GM12801 (cell line): ENCODE results near the gene FSHR.

Source experiments
- TF ChIP-seq, protein P1 (sequence below): IDR thresholded peaks from one replicate; pipeline ENCODE4 v1.5.1; 2011; ENCODE audit warnings: control low read depth; ENCODE audit not compliant: insufficient read length; ENCODE audit errors: extremely low read depth

The FSHR gene

DNA sequence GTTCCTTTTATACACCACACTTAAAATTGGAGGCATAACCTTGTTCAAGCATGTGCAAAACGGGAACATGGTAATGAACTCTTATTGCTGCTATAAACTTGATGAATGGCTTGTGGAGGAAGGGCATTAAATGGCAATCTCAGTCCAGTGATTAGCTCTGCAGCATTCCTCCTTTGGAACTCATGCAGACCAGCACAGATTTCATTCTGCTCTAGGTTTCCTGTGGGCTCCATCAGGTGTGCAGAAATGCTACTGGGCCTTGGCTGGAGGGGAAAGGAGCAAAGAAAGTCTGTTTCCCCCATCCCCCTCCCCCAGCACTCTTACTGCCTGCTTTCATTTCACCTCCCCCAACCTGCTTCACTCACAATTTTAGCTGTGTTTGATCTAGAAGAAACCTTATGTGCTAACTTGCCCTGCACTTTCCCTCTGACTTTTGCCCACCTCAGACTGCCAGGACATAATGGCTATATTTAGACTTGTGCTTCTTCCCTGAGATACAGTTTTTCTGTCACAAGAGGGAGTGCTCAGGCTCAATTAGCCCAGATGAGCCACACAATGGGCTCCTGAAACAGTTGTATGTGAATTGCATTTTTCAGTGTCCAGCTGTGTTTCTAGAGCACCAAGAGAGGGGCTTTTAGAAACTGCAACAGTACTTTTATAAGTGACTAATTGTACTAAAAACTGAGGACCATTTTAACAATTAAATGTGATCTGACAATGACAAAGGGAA, 109.8 kb downstream of the FSHR start:
- TF ChIP-seq, protein P1, sequence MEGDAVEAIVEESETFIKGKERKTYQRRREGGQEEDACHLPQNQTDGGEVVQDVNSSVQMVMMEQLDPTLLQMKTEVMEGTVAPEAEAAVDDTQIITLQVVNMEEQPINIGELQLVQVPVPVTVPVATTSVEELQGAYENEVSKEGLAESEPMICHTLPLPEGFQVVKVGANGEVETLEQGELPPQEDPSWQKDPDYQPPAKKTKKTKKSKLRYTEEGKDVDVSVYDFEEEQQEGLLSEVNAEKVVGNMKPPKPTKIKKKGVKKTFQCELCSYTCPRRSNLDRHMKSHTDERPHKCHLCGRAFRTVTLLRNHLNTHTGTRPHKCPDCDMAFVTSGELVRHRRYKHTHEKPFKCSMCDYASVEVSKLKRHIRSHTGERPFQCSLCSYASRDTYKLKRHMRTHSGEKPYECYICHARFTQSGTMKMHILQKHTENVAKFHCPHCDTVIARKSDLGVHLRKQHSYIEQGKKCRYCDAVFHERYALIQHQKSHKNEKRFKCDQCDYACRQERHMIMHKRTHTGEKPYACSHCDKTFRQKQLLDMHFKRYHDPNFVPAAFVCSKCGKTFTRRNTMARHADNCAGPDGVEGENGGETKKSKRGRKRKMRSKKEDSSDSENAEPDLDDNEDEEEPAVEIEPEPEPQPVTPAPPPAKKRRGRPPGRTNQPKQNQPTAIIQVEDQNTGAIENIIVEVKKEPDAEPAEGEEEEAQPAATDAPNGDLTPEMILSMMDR: no peak

DNA sequence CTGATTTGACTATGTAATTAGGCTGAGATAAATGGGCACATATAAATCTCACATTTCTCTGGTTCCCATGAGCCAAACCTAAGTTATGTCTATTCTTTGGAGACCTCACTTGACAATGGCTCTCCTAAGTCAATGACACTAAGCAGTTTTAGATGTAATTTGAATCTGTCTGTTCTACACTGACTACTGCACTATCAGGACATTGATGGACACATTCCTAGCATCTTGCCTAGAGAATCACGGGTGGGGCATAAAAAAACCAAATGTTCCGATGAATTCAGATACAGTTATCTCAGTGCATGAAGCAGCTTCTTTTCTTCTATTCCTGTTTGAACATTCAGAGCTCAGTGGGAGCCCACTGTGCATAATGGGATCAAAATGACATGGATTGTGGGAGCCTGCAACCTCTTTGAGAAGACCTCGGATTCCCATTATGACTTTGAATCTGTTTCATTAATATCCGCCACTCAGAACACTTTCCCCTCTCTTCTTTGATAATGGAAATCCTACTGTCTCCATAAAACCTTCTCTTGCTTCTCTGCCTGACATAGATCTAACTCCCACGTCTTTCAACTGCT, 110.8 kb downstream of the FSHR start:
- TF ChIP-seq, protein P1: no peak

DNA sequence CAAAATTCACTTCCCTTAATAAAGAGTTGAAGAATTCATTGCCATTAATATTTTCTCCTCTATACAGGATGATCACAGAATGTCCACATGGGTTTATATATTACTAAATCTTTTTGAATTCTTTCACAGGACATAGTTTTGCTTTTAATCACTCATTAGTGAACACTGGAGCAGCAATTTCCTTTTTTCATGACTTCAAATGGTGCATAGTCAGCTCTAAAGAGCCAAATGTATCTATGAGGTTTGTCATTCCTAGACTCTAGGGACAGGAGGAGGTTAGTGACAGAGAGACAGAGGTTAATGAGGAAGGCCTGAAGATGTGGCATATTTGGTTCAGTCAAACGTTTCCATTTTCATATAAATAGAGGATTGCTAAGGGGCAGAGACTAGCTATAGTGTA, 111.8 kb downstream of the FSHR start:
- TF ChIP-seq, protein P1: no peak

DNA sequence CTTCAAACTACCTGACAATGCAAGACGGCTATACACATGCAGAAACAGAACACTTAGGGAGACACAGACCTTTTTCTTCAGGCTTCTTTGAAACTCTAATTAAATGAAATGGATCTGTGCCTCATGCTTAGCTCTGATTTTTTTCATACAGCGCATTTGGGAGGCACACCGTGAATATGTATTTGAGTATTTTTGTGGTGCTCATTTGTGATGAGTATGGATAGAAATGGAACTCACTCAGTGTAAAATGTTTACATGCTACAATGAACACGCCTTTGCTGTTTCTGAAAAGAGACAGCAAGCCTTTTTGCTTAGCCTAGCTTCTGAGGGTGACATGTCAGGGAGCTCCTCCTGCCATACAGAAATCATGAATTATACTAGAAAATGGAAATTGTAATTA, 113.3 kb downstream of the FSHR start:
- TF ChIP-seq, protein P1: no peak

DNA sequence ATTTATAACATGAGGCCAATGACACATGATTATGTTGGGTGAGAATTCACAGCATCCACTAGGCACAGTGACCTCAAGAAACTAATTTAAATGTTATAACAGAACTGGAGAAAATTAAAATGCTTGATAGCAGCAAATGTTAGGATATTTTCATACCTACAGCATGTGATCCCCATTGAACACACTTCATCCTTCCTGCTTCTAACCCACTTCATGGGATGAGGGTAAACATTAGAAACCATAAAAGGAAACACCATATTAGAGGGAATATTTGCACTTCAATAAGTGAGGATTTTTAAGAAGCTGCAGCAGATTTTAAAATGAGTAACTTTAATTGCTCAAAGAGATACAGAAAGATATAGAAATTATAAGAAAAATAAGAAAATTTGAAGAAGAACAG, 117.1 kb downstream of the FSHR start:
- TF ChIP-seq, protein P1: no peak

DNA sequence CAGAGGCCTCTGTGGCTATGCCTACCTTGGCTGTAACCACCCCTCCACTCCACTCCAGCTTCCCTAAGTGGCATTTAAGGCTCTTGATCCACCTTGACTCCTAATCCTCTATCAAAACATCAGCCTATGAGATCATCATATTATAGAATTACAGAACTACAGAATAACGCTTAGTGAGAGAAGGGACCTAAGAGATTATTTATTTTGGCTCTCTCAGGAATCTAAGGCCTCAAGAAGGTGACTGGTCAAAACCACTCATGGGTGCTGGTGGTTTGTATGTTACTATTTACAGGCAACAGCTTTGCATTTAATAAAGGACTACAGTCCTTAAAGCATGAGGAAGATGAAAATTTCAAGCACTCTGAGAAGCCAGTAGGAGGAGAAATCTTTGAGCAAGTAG, 118.8 kb downstream of the FSHR start:
- TF ChIP-seq, protein P1: no peak

DNA sequence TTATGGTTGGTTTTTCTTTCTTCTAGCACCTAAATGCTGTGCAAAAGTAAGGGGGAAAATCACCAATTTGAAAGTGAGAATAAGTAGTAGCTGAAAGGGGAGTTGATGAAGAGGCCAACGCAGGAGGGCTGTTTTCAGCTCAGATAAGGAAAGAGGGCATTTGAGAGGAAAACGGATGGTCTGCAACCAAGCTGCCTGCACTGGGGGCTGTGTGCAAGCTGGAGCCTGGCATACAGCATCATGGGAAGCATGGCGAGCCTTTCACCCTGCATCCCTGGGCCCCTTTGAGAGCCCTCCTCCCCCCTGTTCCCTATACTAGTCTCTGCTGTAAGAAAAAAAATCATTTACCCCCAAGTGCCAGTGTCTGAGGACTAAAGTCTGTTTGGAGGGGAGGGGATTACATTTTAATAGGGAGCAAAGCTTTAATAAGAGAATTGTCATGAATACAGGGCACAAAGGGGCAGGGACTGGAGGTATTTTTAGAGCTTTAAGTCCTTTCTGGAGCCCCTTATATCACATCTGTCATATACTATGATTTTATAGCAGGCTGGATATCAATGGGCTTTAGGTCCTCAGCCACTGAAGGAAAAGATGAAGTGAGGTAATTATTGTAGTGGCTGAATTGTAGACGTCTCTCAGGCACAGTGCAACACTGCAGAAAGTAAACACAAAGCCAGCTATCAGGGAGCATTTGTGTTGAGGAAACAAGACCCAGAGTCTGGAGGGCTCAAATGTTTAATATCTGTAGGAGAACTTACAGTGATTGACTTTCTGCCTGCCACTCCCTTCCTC, 120.7 kb downstream of the FSHR start:
- TF ChIP-seq, protein P1: no peak
